Measurements from ENCODE around the gene CCDC90B. TPM values are rescaled to one million over a fixed set of nuclear protein-coding genes. Genes with fewer than 3 reads are reported as not detected.

CCDC90B gene
- total RNA-seq, 2 donors from 2014 or later, result 18.0 to 18.5 TPM

DNA sequence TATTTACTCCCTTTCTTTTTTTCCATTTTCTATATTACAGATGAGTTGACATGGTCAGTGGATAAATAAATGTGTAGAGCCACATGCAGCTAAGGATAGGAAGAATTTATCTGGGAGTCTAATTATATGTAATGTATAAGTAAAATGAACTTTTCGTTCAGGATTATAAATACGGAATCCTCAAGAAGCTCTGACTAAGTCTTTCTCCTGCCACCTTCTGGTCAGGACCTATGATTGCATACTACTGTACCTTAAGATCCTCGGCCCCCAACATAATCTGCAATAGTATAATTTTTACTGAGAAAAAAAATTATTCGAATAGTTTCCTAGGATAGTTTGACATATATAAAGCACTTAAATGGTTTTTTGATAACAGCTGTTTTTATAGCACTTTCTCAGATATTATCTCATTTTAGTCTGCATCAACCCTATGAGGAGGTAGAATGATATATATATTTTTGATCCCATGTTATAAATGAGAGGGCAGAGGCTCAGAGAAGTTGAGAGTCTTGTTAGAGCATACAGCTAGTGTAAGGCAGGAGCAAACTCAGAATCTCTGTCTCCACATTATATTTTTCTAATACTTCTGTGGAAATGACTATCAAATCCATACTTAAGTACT is 36.1 kb downstream of the CCDC90B start:
- ATAC-seq (ENCODE audit: insufficient number of reproducible peaks, low FRiP score, low read depth), result no peak
- H3K27ac ChIP-seq, result no peak overlapping the region
- DNase-seq (ENCODE audit: low spot score), result no peak
- TF ChIP-seq, protein P1, sequence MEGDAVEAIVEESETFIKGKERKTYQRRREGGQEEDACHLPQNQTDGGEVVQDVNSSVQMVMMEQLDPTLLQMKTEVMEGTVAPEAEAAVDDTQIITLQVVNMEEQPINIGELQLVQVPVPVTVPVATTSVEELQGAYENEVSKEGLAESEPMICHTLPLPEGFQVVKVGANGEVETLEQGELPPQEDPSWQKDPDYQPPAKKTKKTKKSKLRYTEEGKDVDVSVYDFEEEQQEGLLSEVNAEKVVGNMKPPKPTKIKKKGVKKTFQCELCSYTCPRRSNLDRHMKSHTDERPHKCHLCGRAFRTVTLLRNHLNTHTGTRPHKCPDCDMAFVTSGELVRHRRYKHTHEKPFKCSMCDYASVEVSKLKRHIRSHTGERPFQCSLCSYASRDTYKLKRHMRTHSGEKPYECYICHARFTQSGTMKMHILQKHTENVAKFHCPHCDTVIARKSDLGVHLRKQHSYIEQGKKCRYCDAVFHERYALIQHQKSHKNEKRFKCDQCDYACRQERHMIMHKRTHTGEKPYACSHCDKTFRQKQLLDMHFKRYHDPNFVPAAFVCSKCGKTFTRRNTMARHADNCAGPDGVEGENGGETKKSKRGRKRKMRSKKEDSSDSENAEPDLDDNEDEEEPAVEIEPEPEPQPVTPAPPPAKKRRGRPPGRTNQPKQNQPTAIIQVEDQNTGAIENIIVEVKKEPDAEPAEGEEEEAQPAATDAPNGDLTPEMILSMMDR (IDR thresholded peaks at IDR 0.05), result peak; percentile 64
- H3K36me3 ChIP-seq, result no peaks in the 10 kb centered on the region
- no peaks in the 10 kb centered on the region for H3K9me3 ChIP-seq
- peaks cover 0 to 13% of the 10 kb centered on the region in 2 donors for H3K4me1 ChIP-seq (ENCODE audit: control insufficient read depth in 1 of 2, low read depth in 2 of 2)
- H3K4me3 ChIP-seq, result no peak overlapping the region
- H3K27me3 ChIP-seq (replicated peaks; ENCODE audit: insufficient read depth), result no peaks in the 10 kb centered on the region

DNA sequence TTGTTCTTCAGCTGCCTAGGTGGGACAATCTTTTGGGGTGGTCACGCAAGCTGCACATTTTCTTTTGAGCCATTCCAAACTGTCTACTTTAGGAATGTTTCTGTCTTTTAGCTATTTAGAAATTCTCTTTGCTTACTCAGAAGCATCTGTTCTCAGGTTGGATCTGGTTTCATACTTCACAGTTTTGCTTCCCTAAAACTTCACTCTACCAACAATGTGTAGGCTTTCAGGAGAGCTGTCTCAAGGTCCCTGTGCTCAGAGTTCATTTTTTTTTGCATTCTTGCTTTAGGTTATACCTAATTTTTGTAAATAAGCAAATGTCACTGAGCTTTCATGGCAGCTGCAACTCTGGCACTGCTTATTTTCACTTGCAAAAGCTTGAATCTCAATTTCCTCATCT is 36.7 kb downstream of the CCDC90B start:
- DNase-seq (ENCODE audit: low spot score) (no peak), ATAC-seq (ENCODE audit: insufficient number of reproducible peaks, low FRiP score, low read depth) (no peak)
- TF ChIP-seq, protein P1 (IDR thresholded peaks at IDR 0.05), result no peak
- H3K27me3 ChIP-seq (replicated peaks; ENCODE audit: insufficient read depth), result no peaks in the 10 kb centered on the region
- H3K4me1 ChIP-seq (ENCODE audit: control insufficient read depth in 1 of 2, low read depth in 2 of 2), result peaks cover 0 to 13% of the 10 kb centered on the region in 2 donors
- H3K4me3 ChIP-seq, result no peak overlapping the region
- H3K27ac ChIP-seq, result no peak overlapping the region
- no peaks in the 10 kb centered on the region for H3K9me3 ChIP-seq
- H3K36me3 ChIP-seq, result no peaks in the 10 kb centered on the region

DNA sequence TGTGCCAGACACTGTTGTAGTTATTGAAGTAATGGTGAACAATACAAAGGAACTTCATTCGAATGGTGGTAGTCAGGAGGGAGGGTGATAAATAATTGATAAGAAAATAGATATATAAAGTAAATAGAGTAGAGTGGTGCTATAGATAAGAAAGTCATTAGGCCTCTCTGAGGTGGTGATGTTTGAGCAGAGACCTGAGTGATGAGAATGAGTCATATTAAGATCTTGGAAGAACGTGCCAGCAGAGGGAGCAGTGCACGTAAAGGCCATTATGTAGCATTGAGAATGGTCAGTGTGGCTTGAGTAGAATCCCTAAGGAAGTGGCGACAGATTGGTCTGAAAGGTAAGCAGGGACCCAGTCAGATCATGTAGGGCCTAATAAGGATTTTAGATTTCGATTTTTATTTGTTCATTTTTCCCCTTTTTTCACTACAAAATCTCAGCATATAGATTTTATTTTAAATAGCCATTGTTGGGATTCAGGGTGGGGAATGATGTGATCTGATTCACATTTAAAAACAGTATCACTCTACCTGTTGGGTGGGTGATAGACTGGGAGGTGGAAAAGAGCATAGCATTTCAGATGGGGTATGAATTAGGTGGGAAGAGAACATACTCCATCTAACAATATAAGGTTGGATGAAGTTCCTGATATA is 44.7 kb downstream of the CCDC90B start:
- ATAC-seq (ENCODE audit: insufficient number of reproducible peaks, low FRiP score, low read depth) (peak; percentile 91), DNase-seq (ENCODE audit: low spot score) (no peak)
- Histone ChIP-seq H3K27ac (no peak overlapping the region), H3K4me3 (no peak overlapping the region), H3K4me1 (ENCODE audit: control insufficient read depth in 1 of 2, low read depth in 2 of 2) (no peaks in the 10 kb centered on the region), H3K9me3 (no peaks in the 10 kb centered on the region), H3K27me3 (replicated peaks; ENCODE audit: insufficient read depth) (no peaks in the 10 kb centered on the region), H3K36me3 (no peaks in the 10 kb centered on the region)
- TF ChIP-seq, protein P1 (IDR thresholded peaks at IDR 0.05), result peak; percentile 39

DNA sequence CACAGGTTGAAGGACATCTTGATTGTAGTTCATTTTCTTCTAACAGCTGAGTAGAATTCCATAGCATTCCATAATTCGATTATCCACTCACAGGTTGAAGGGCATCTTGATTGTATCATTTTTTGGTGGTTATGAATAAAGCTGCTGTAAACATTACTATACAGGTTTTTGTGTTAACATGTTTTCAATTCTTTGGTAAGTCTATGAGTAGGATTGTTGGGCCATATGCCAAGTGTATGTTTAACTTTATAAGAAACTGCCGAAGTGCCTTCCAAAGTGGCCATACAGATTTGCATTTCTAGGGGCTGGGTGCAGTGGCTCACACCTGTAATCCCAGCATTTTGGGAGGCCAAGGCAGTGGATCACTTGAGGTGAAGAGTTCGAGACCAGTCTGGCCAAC is 48.1 kb downstream of the CCDC90B start:
- ATAC-seq (ENCODE audit: insufficient number of reproducible peaks, low FRiP score, low read depth), result no peak
- no peak overlapping the region for H3K27ac ChIP-seq

DNA sequence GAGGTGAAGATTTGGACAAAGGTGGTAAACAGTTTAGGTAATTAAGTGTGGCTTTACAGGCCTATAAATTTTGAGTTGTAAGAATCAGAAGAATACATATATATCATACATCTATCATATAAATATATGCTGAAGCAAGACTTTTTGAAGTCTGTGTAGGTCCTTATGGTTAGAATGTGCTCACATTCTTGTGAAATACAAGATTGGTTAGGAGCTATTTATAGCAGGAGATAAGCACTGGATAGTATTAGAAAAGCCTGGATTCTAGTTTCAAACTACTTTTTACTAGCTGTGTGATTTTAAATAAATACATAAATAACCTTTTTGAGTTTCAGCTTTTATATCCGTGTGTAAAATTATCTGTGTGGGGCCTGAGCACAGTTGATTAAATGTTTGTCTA is 50.3 kb downstream of the CCDC90B start:
- no peak for DNase-seq (ENCODE audit: low spot score)
- TF ChIP-seq, protein P1 (IDR thresholded peaks at IDR 0.05), result no peak
- peaks cover 0 to 2% of the 10 kb centered on the region in 2 donors for H3K4me1 ChIP-seq (ENCODE audit: control insufficient read depth in 1 of 2, low read depth in 2 of 2)

More for the DNA sequence above, 48.1 kb downstream of the CCDC90B start:
- Histone ChIP-seq H3K4me3 (no peak overlapping the region), H3K4me1 (ENCODE audit: control insufficient read depth in 1 of 2, low read depth in 2 of 2) (peaks cover 0 to 2% of the 10 kb centered on the region in 2 donors), H3K9me3 (no peaks in the 10 kb centered on the region), H3K27me3 (replicated peaks; ENCODE audit: insufficient read depth) (no peaks in the 10 kb centered on the region), H3K36me3 (no peaks in the 10 kb centered on the region)
- DNase-seq (ENCODE audit: low spot score), result no peak
- TF ChIP-seq, protein P1 (IDR thresholded peaks at IDR 0.05), result no peak

More for the DNA sequence above, 50.3 kb downstream of the CCDC90B start:
- Histone ChIP-seq H3K27me3 (replicated peaks; ENCODE audit: insufficient read depth) (no peaks in the 10 kb centered on the region), H3K36me3 (no peaks in the 10 kb centered on the region), H3K27ac (no peak overlapping the region), H3K4me3 (no peak overlapping the region), H3K9me3 (no peaks in the 10 kb centered on the region)
- no peak for ATAC-seq (ENCODE audit: insufficient number of reproducible peaks, low FRiP score, low read depth)

All from thoracic aorta (tissue), 2 donors.